HepG2 (cell line): Measurements from ENCODE around the gene GBA3. TPM values are rescaled to one million over a fixed set of nuclear protein-coding genes. Genes with fewer than 3 reads are reported as not detected.

ENCODE experiments used
- ATAC-seq: fragments of 200-7000 bp; cut with Tn5 transposase; 3 replicates; pipeline ENCODE4 v1.9.1; 2020; ENCODE audit warnings: mild to moderate bottlenecking, moderate library complexity
- BruUV-seq: library from RNA; stranded (reverse); fragments of 400-500 nt; replicated peaks from 2 replicates; lab custom pipeline; 2021; lab: Mats Ljungman, UMichigan
- CTCF ChIA-PET: fragments of 300-600 bp; formaldehyde crosslinking; extraction: SDS; loops from one replicate; lab custom pipeline; 2021; ENCODE audit warnings: low total read pairs, inconsistent platforms, low intra/inter-chr PET ratio; lab: Yijun Ruan, JAX
- POLR2A ChIA-PET: fragments of 350-600 bp; sonication (Branson Sonifier 250); formaldehyde crosslinking; loops from one replicate; lab custom pipeline; 2020; ENCODE audit warnings: antibody characterized with exemption, inconsistent platforms; lab: Yijun Ruan, JAX
- DNase-seq: peaks from one replicate; pipeline ENCODE4 v3.0.0-alpha.2; 2015; ENCODE audit warnings: low spot score
- FAIRE-seq: peaks from 3 replicates; lab custom pipeline; 2011; peaks lifted over from hg19 to GRCh38; lab: Jason Lieb, UNC
- H2AFZ ChIP-seq: one replicate; pipeline ENCODE4 v1.6.1; 2011; ENCODE audit warnings: low read length, inconsistent platforms
- H3K27ac ChIP-seq: fragments of 300-600 bp; 3 replicates; pipeline ENCODE4 v1.8.0; 2011; ENCODE audit warnings: mixed run types, mild to moderate bottlenecking, mixed read lengths, low read length, inconsistent platforms; ENCODE audit not compliant: insufficient read depth; ENCODE audit errors: extremely low read length
- H3K27me3 ChIP-seq, 2 experiments: fragments of 200-600 bp in 1 of 2; 2 replicates in 1 of 2; 3 replicates in 1 of 2; pipeline versions ENCODE4 v1.6.0 to v1.8.0; 2011; ENCODE audit warnings: low read length in 2 of 2, mild to moderate bottlenecking in 2 of 2, moderate library complexity in 2 of 2, inconsistent platforms in 1 of 2; ENCODE audit not compliant: insufficient read depth in 2 of 2, control insufficient read depth in 1 of 2
- H3K36me3 ChIP-seq, 2 experiments: fragments of 200-600 bp in 1 of 2; replicated peaks in 1 of 2; 2 replicates in 1 of 2; 3 replicates in 1 of 2; pipeline versions ENCODE4 v1.5.1 to v1.8.0; 2011; ENCODE audit warnings: low read length in 2 of 2, inconsistent platforms in 1 of 2; ENCODE audit not compliant: insufficient read depth in 2 of 2, control insufficient read depth in 1 of 2
- H3K4me1 ChIP-seq: 2 replicates; pipeline ENCODE4 v1.5.1; 2012; ENCODE audit warnings: low read length, inconsistent platforms; ENCODE audit not compliant: insufficient read depth
- H3K4me2 ChIP-seq: 2 replicates; pipeline ENCODE4 v1.6.0; 2011; ENCODE audit warnings: low read depth, low read length, inconsistent platforms
- H3K4me3 ChIP-seq, 3 experiments: fragments of 200-600 bp in 1 of 3; sonication (generic), shearing (Covaris generic) in 1 of 3; replicated peaks in 1 of 3; 2 replicates each; pipeline ENCODE4 v1.5.1; 2011 to 2016; ENCODE audit warnings: low read length in 3 of 3, inconsistent platforms in 2 of 3, low read depth in 2 of 3, mild to moderate bottlenecking in 2 of 3, control low read depth in 1 of 3, mixed read lengths in 1 of 3; ENCODE audit not compliant: insufficient read depth in 1 of 3
- H3K79me2 ChIP-seq: one replicate; pipeline ENCODE4 v1.6.1; 2011; ENCODE audit warnings: low read length, inconsistent platforms; ENCODE audit not compliant: insufficient read depth
- H3K9ac ChIP-seq: 2 replicates; pipeline ENCODE4 v1.6.0; 2011; ENCODE audit warnings: mild to moderate bottlenecking, low read depth, low read length, inconsistent platforms; ENCODE audit not compliant: insufficient read depth
- H3K9me3 ChIP-seq: 2 replicates; pipeline ENCODE4 v1.5.1; 2012; ENCODE audit warnings: mild to moderate bottlenecking, low read length
- H4K20me1 ChIP-seq: 2 replicates; pipeline ENCODE4 v1.6.0; 2011; ENCODE audit warnings: inconsistent platforms, mild to moderate bottlenecking, low read length, moderate library complexity; ENCODE audit not compliant: insufficient read depth
- CEBPG ChIP-seq: IDR thresholded peaks from 2 replicates; pipeline ENCODE4 v1.6.1; 2016
- E2F2 ChIP-seq: sonication (generic); formaldehyde crosslinking; IDR thresholded peaks from 2 replicates; pipeline ENCODE4 v1.4.0; 2020; ENCODE audit warnings: missing genetic modification reagents, borderline replicate concordance
- HCFC1 ChIP-seq: fragments of 150-350 bp; IDR thresholded peaks from 2 replicates; pipeline ENCODE4 v1.6.1; 2014; ENCODE audit warnings: low read depth, low read length
- KMT2A ChIP-seq: sonication (generic); formaldehyde crosslinking; IDR thresholded peaks from 2 replicates; pipeline ENCODE4 v1.4.0; 2020; ENCODE audit warnings: missing genetic modification reagents
- MEIS2 ChIP-seq: sonication (generic); formaldehyde crosslinking; IDR thresholded peaks from 2 replicates; pipeline ENCODE4 v1.9.0; 2021; ENCODE audit warnings: mild to moderate bottlenecking, missing genetic modification reagents
- PHF5A ChIP-seq: IDR thresholded peaks from one replicate; pipeline ENCODE4 v1.6.1; 2018; ENCODE audit warnings: low read depth, missing genetic modification reagents; ENCODE audit not compliant: unreplicated experiment
- RAD21 ChIP-seq: fragments of 450-650 bp; formaldehyde crosslinking; IDR thresholded peaks from 2 replicates; pipeline ENCODE4 v1.5.0; 2020; ENCODE audit warnings: mild to moderate bottlenecking
- SATB2 ChIP-seq: sonication (generic); formaldehyde crosslinking; IDR thresholded peaks from 2 replicates; pipeline ENCODE4 v1.5.0; 2020; ENCODE audit warnings: missing genetic modification reagents
- SP5 ChIP-seq: IDR thresholded peaks from 2 replicates; pipeline ENCODE4 v1.6.1; 2016; ENCODE audit warnings: low read depth, borderline replicate concordance
- TBL1XR1 ChIP-seq: fragments of 150-350 bp; IDR thresholded peaks from 2 replicates; pipeline ENCODE4 v1.6.1; 2014; ENCODE audit warnings: borderline replicate concordance, low read length; ENCODE audit not compliant: partially characterized antibody
- TMF1 ChIP-seq: sonication (generic); formaldehyde crosslinking; IDR thresholded peaks from 2 replicates; pipeline ENCODE4 v1.8.1; 2022; ENCODE audit warnings: low read depth, missing genetic modification reagents
- U2AF1 ChIP-seq: fragments of 200-400 bp; formaldehyde crosslinking; optimal IDR thresholded peaks from 2 replicates; pipeline ENCODE3; 2017; ENCODE audit warnings: mild to moderate bottlenecking, low read depth, low read length
- ZBTB33 ChIP-seq: sonication (generic); formaldehyde crosslinking; IDR thresholded peaks from 2 replicates; pipeline ENCODE4 v1.4.0; 2020; ENCODE audit warnings: missing genetic modification reagents
- ZNF382 ChIP-seq: sonication (generic); formaldehyde crosslinking; IDR thresholded peaks from 2 replicates; pipeline ENCODE4 v1.5.0; 2020; ENCODE audit warnings: missing genetic modification reagents, mild to moderate bottlenecking, borderline replicate concordance
- ZNF564 ChIP-seq: sonication (generic); formaldehyde crosslinking; IDR thresholded peaks from 2 replicates; pipeline ENCODE4 v1.8.1; 2023; ENCODE audit warnings: mild to moderate bottlenecking, missing genetic modification reagents
- ZNF7 ChIP-seq: IDR thresholded peaks from 2 replicates; pipeline ENCODE4 v1.6.1; 2016; ENCODE audit warnings: missing biosample characterization, missing genetic modification reagents
- ZNF776 ChIP-seq: sonication (generic); formaldehyde crosslinking; IDR thresholded peaks from 2 replicates; pipeline ENCODE4 v1.4.0; 2020; ENCODE audit warnings: mild to moderate bottlenecking, missing genetic modification reagents
- ZSCAN29 ChIP-seq: sonication (generic); formaldehyde crosslinking; conservative IDR thresholded peaks from 2 replicates; pipeline ENCODE4 v1.4.0; 2020; ENCODE audit warnings: mild to moderate bottlenecking, missing genetic modification reagents
- WGBS: methylation state at CpG from one replicate; pipeline ENCODE4 v1.1.6; 2017; ENCODE audit warnings: low lambda C conversion rate; 5-methylcytosine and 5-hydroxymethylcytosine counted together
- in situ Hi-C: cut with HindIII; loops from 2 replicates; pipeline ENCODE4 v1.10.0; 2017; ENCODE audit warnings: low pct_unique_long_range_greater_than_20kb; ENCODE audit not compliant: extremely low pct_ligation_motif_present
- intact Hi-C: fragments of 100-400 bp; cut with micrococcal nuclease; formaldehyde crosslinking; loops from one replicate; pipeline ENCODE4 v1.10.0; 2022; ENCODE audit not compliant: unreplicated experiment
- polyA plus RNA-seq, 8 experiments: library from polyadenylated mRNA; depleted of rRNA in 3 of 8; stranded (reverse) in 7 of 8; unstranded in 1 of 8; fragments of >200 nt; fragmentation: Illumina TruSeq in 4 of 8; extraction: Trizol in 4 of 8; gene quantifications; 2 replicates each; pipeline versions ENCODE4 v1.2.1 to v1.2.3, GENCODE V29; 2011 to 2016; ENCODE audit warnings: low read depth in 4 of 8, missing spikeins in 1 of 8, mixed read lengths in 1 of 8; ENCODE audit not compliant: insufficient read depth in 1 of 8
- total RNA-seq, 5 experiments: library from RNA; depleted of rRNA; stranded (reverse); fragments of >200 nt; fragmentation: Illumina TruSeq; extraction: Trizol; gene quantifications; 2 replicates each; pipeline ENCODE4 v1.2.3, GENCODE V29; 2016; ENCODE audit warnings: low read depth in 1 of 5
- TF ChIP-seq, protein P1 (sequence below): IDR thresholded peaks from 2 replicates; pipeline ENCODE4 v1.6.1; 2016; ENCODE audit warnings: mild to moderate bottlenecking
- TF ChIP-seq, protein P2 (sequence below): sonication (generic); formaldehyde crosslinking; conservative IDR thresholded peaks from 2 replicates; pipeline ENCODE4 v1.4.0; 2020; ENCODE audit warnings: missing genetic modification reagents

GBA3 gene
- total and polyA plus RNA-seq, 2 of the 13 experiments (the other 11 are each of a cell fraction or from before 2014, with no cell fraction given): 0.18 TPM; not detected in 1

- TF ChIP-seq E2F2: no peak
Measured at GRCh38 chr4:22824091-22824490, 131.4 kb downstream of the GBA3 start (continued).

- no peak for DNase-seq
- 5% methylated on average over 5 of the region's 5 CpGs for WGBS
- no peak overlapping the region for H3K4me2 ChIP-seq
- H3K79me2 ChIP-seq: no peaks in the 10 kb centered on the region
- intact Hi-C loops (no loop called here), in situ Hi-C loops (no loop called here)
- ATAC-seq: no peak
- H3K9ac ChIP-seq: no peak overlapping the region
- H3K36me3 ChIP-seq: no peaks in the 10 kb centered on the region
- 0 out of 2 replicates have a peak, but pooled peaks cover 8% of the 10 kb centered on the region for H3K9me3 ChIP-seq
- no peaks in the 10 kb centered on the region for H3K27me3 ChIP-seq
- no peaks in the 10 kb centered on the region for H4K20me1 ChIP-seq
- H3K27ac ChIP-seq: no peak overlapping the region
- TF ChIP-seq ZSCAN29 (CRISPR knock-in tag) (no peak), CEBPG (CRISPR knock-in tag) (no peak), TMF1 (no peak), SP5 (CRISPR knock-in tag) (no peak), KMT2A (CRISPR knock-in tag) (no peak), TBL1XR1 (no peak), PHF5A (no peak), SATB2 (CRISPR knock-in tag) (no peak), ZBTB33 (CRISPR knock-in tag) (no peak), MEIS2 (CRISPR knock-in tag) (no peak), RAD21 (CRISPR knock-in tag) (no peak), ZNF382 (CRISPR knock-in tag) (no peak), ZNF564 (no peak), ZNF776 (CRISPR knock-in tag) (no peak), U2AF1 (no peak), HCFC1 (no peak), ZNF7 (CRISPR knock-in tag) (no peak)
- TF ChIP-seq, protein P1, sequence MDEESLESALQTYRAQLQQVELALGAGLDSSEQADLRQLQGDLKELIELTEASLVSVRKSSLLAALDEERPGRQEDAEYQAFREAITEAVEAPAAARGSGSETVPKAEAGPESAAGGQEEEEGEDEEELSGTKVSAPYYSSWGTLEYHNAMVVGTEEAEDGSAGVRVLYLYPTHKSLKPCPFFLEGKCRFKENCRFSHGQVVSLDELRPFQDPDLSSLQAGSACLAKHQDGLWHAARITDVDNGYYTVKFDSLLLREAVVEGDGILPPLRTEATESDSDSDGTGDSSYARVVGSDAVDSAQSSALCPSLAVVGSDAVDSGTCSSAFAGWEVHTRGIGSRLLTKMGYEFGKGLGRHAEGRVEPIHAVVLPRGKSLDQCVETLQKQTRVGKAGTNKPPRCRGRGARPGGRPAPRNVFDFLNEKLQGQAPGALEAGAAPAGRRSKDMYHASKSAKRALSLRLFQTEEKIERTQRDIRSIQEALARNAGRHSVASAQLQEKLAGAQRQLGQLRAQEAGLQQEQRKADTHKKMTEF (CRISPR knock-in tag): no peak
- TF ChIP-seq, protein P2, sequence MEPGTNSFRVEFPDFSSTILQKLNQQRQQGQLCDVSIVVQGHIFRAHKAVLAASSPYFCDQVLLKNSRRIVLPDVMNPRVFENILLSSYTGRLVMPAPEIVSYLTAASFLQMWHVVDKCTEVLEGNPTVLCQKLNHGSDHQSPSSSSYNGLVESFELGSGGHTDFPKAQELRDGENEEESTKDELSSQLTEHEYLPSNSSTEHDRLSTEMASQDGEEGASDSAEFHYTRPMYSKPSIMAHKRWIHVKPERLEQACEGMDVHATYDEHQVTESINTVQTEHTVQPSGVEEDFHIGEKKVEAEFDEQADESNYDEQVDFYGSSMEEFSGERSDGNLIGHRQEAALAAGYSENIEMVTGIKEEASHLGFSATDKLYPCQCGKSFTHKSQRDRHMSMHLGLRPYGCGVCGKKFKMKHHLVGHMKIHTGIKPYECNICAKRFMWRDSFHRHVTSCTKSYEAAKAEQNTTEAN: no peak
- BruUV-seq: no TSS peak
- H3K4me3 ChIP-seq: no peak overlapping the region
- no peak overlapping the region for H2AFZ ChIP-seq
- no peak for FAIRE-seq
- ChIA-PET CTCF (no interaction called here), POLR2A (no interaction called here)
- no peaks in the 10 kb centered on the region for H3K4me1 ChIP-seq
Measured at GRCh38 chr4:22842360-22843018, 149.8 kb downstream of the GBA3 start.
